ENCODE measurements around the gene TMEM120A.
"Not testable (repeated sequence)": the region's sequence is repeated elsewhere in the genome, so short reads cannot be mapped to it uniquely, and the experiment has no call there.

The TMEM120A gene

GRCh38 chr7:76008156-76008687 lies 13.8 kb upstream of the TMEM120A start:
- no peaks in the 10 kb centered on the region for H3K27me3 ChIP-seq (ENCODE audit: insufficient read depth, low read length)
- H3K79me2 ChIP-seq (ENCODE audit: control insufficient read depth, insufficient read depth, low read length, poor library complexity) = peaks cover 1% of the 10 kb centered on the region
- H4K12ac ChIP-seq (ENCODE audit: low read depth, low read length) = no peak overlapping the region
- H3K36me3 ChIP-seq (ENCODE audit: control insufficient read depth in 1 of 2, insufficient read depth in 2 of 2, low read length in 2 of 2) = peaks cover 18 to 19% of the 10 kb centered on the region in 2 experiments
- no peak overlapping the region for H2AFZ ChIP-seq (ENCODE audit: insufficient read depth, low read length, poor library complexity)
- H3K4me1 ChIP-seq (ENCODE audit: control insufficient read depth in 1 of 2, insufficient read depth in 2 of 2, low read length in 2 of 2) = peaks cover 0 to 2% of the 10 kb centered on the region in 2 experiments
- H3K4ac ChIP-seq (ENCODE audit: low read depth, low read length) = no peak overlapping the region
- WGBS (ENCODE audit: extremely low coverage, insufficient coverage, insufficient read length) = no CpG with 5 or more reads among the region's 8 CpGs
- peaks cover 2% of the 10 kb centered on the region for H3K9me3 ChIP-seq (ENCODE audit: insufficient read depth, low read depth, low read length)
- no peak overlapping the region for H3K23ac ChIP-seq (ENCODE audit: low read length)
- H4K91ac ChIP-seq (ENCODE audit: low read depth, low read length) = no peak overlapping the region
- H2BK12ac ChIP-seq (ENCODE audit: low read length) = no peak overlapping the region
- H3K4me2 ChIP-seq (ENCODE audit: low read length) = no peak overlapping the region
- H3K18ac ChIP-seq (ENCODE audit: low read length) = no peak overlapping the region
- H3K4me3 ChIP-seq (ENCODE audit: low read depth, low read length) = no peak overlapping the region
- H3K9ac ChIP-seq (ENCODE audit: low read length) = no peak overlapping the region
- no peak overlapping the region for H2BK5ac ChIP-seq (ENCODE audit: low read depth, low read length, poor library complexity)
- H2AK5ac ChIP-seq (ENCODE audit: low read length) = no peak overlapping the region
- no peak overlapping the region for H3K27ac ChIP-seq (ENCODE audit: low read depth, low read length)
- H3K79me1 ChIP-seq (ENCODE audit: low read length) = no peaks in the 10 kb centered on the region
- H4K8ac ChIP-seq (ENCODE audit: low read depth, low read length) = no peak overlapping the region
- H3K14ac ChIP-seq (ENCODE audit: low read length) = no peak overlapping the region
- DNase-seq = peak in 1 of 2 donors; percentile 65
- H2BK120ac ChIP-seq (ENCODE audit: insufficient read depth, low read length, poor library complexity) = no peak overlapping the region

GRCh38 chr7:76005004-76005403 lies 10.6 kb upstream of the TMEM120A start:
- H3K36me3 ChIP-seq (ENCODE audit: control insufficient read depth in 1 of 2, insufficient read depth in 2 of 2, low read length in 2 of 2) = peaks cover 32 to 34% of the 10 kb centered on the region in 2 experiments
- no CpG with 5 or more reads among the region's 4 CpGs for WGBS (ENCODE audit: extremely low coverage, insufficient coverage, insufficient read length)
- H3K4me2 ChIP-seq (ENCODE audit: low read length) = not testable (repeated sequence)

GRCh38 chr7:76003351-76003750 lies 9.0 kb upstream of the TMEM120A start:
- no peak overlapping the region for H3K18ac ChIP-seq (ENCODE audit: low read length)
- H3K36me3 ChIP-seq (ENCODE audit: control insufficient read depth in 1 of 2, insufficient read depth in 2 of 2, low read length in 2 of 2) = peaks cover 32 to 34% of the 10 kb centered on the region in 2 experiments
- H4K91ac ChIP-seq (ENCODE audit: low read depth, low read length) = no peak overlapping the region
- no peak overlapping the region for H2AK5ac ChIP-seq (ENCODE audit: low read length)
- no peak overlapping the region for H4K12ac ChIP-seq (ENCODE audit: low read depth, low read length)
- no peak overlapping the region for H3K9ac ChIP-seq (ENCODE audit: low read length)
- DNase-seq = no peak
- no peak overlapping the region for H3K4me3 ChIP-seq (ENCODE audit: low read depth, low read length)
- no peak overlapping the region for H2AFZ ChIP-seq (ENCODE audit: insufficient read depth, low read length, poor library complexity)
- H2BK120ac ChIP-seq (ENCODE audit: insufficient read depth, low read length, poor library complexity) = no peak overlapping the region
- no peak overlapping the region for H4K8ac ChIP-seq (ENCODE audit: low read depth, low read length)
- no peak overlapping the region for H3K27ac ChIP-seq (ENCODE audit: low read depth, low read length)
- no peak overlapping the region for H3K4ac ChIP-seq (ENCODE audit: low read depth, low read length)
- H3K14ac ChIP-seq (ENCODE audit: low read length) = no peak overlapping the region
- H3K9me3 ChIP-seq (ENCODE audit: insufficient read depth, low read depth, low read length) = peaks cover 5% of the 10 kb centered on the region
- no peak overlapping the region for H2BK5ac ChIP-seq (ENCODE audit: low read depth, low read length, poor library complexity)
- H3K4me2 ChIP-seq (ENCODE audit: low read length) = no peak overlapping the region
- no peaks in the 10 kb centered on the region for H3K79me1 ChIP-seq (ENCODE audit: low read length)
- no peak overlapping the region for H3K23ac ChIP-seq (ENCODE audit: low read length)
- no peak overlapping the region for H2BK12ac ChIP-seq (ENCODE audit: low read length)
- WGBS (ENCODE audit: extremely low coverage, insufficient coverage, insufficient read length) = no CpG with 5 or more reads among the region's 10 CpGs
- H3K27me3 ChIP-seq (ENCODE audit: insufficient read depth, low read length) = no peaks in the 10 kb centered on the region
- H3K79me2 ChIP-seq (ENCODE audit: control insufficient read depth, insufficient read depth, low read length, poor library complexity) = peaks cover 1% of the 10 kb centered on the region
- H3K4me1 ChIP-seq (ENCODE audit: control insufficient read depth in 1 of 2, insufficient read depth in 2 of 2, low read length in 2 of 2) = no peaks in the 10 kb centered on the region

More at GRCh38 chr7:76005004-76005403, 10.6 kb upstream of the TMEM120A start:
- not testable (repeated sequence) for H3K4ac ChIP-seq (ENCODE audit: low read depth, low read length); DNase-seq; H3K14ac ChIP-seq (ENCODE audit: low read length); H2BK12ac ChIP-seq (ENCODE audit: low read length); H3K9ac ChIP-seq (ENCODE audit: low read length); H2AFZ ChIP-seq (ENCODE audit: insufficient read depth, low read length, poor library complexity); H3K18ac ChIP-seq (ENCODE audit: low read length); H2BK120ac ChIP-seq (ENCODE audit: insufficient read depth, low read length, poor library complexity); H3K27me3 ChIP-seq (ENCODE audit: insufficient read depth, low read length); H3K27ac ChIP-seq (ENCODE audit: low read depth, low read length); H3K9me3 ChIP-seq (ENCODE audit: insufficient read depth, low read depth, low read length); H3K79me1 ChIP-seq (ENCODE audit: low read length); H2AK5ac ChIP-seq (ENCODE audit: low read length); H4K91ac ChIP-seq (ENCODE audit: low read depth, low read length); H3K79me2 ChIP-seq (ENCODE audit: control insufficient read depth, insufficient read depth, low read length, poor library complexity); H2BK5ac ChIP-seq (ENCODE audit: low read depth, low read length, poor library complexity); H4K8ac ChIP-seq (ENCODE audit: low read depth, low read length); H3K4me1 ChIP-seq (ENCODE audit: control insufficient read depth in 1 of 2, insufficient read depth in 2 of 2, low read length in 2 of 2); H3K23ac ChIP-seq (ENCODE audit: low read length); H3K4me3 ChIP-seq (ENCODE audit: low read depth, low read length); H4K12ac ChIP-seq (ENCODE audit: low read depth, low read length)

DNA sequence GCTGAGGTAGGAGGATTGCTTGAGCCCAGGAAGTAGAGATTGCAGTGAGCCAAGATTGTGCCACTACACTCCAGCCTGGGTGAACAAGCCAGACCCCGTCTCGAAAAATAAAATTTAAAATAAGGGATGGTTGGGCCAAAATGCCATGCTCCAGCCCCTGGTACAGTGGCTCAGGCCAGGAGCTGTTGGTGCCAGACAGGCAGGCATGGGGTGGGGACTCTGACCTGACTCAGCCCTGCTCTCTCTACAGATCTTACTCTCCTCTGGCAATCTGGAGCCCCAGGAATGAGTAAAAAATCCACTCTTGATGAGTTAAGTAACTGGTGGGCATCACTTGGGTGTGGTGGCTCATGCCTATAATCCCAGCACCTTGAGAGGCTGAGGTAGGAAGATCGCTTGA lies 8.4 kb upstream of the TMEM120A start:
- Histone ChIP-seq H3K36me3 (ENCODE audit: control insufficient read depth in 1 of 2, insufficient read depth in 2 of 2, low read length in 2 of 2) (peaks cover 32 to 34% of the 10 kb centered on the region in 2 experiments), H3K9me3 (ENCODE audit: insufficient read depth, low read depth, low read length) (peaks cover 5% of the 10 kb centered on the region), H2AK5ac (ENCODE audit: low read length) (no peak overlapping the region), H3K14ac (ENCODE audit: low read length) (no peak overlapping the region), H2BK5ac (ENCODE audit: low read depth, low read length, poor library complexity) (no peak overlapping the region), H2AFZ (ENCODE audit: insufficient read depth, low read length, poor library complexity) (no peak overlapping the region), H3K79me1 (ENCODE audit: low read length) (no peaks in the 10 kb centered on the region), H4K12ac (ENCODE audit: low read depth, low read length) (no peak overlapping the region), H2BK120ac (ENCODE audit: insufficient read depth, low read length, poor library complexity) (no peak overlapping the region), H4K8ac (ENCODE audit: low read depth, low read length) (no peak overlapping the region), H3K18ac (ENCODE audit: low read length) (no peak overlapping the region), H3K4me3 (ENCODE audit: low read depth, low read length) (no peak overlapping the region), H4K91ac (ENCODE audit: low read depth, low read length) (no peak overlapping the region), H3K9ac (ENCODE audit: low read length) (no peak overlapping the region), H3K27me3 (ENCODE audit: insufficient read depth, low read length) (no peaks in the 10 kb centered on the region), H3K27ac (ENCODE audit: low read depth, low read length) (no peak overlapping the region), H3K4me2 (ENCODE audit: low read length) (no peak overlapping the region), H3K4ac (ENCODE audit: low read depth, low read length) (no peak overlapping the region), H2BK12ac (ENCODE audit: low read length) (no peak overlapping the region), H3K4me1 (ENCODE audit: control insufficient read depth in 1 of 2, insufficient read depth in 2 of 2, low read length in 2 of 2) (no peaks in the 10 kb centered on the region), H3K23ac (ENCODE audit: low read length) (no peak overlapping the region), H3K79me2 (ENCODE audit: control insufficient read depth, insufficient read depth, low read length, poor library complexity) (peaks cover 1% of the 10 kb centered on the region)
- no peak for DNase-seq
- WGBS (ENCODE audit: extremely low coverage, insufficient coverage, insufficient read length) = no CpG with 5 or more reads among the region's 3 CpGs
